Central memory CD8-positive, alpha-beta T cell (primary cell): ENCODE data around the gene ACVR1.
A peak's percentile ranks its signal among the peaks of the same experiment; 100 is the strongest.

ENCODE experiments used
- ATAC-seq: fragments of 150-1000 bp; cut with Tn5 transposase; replicated peaks from 2 replicates; pipeline ENCODE4 v1.10.0; 2022; ENCODE audit warnings: mild to moderate bottlenecking, moderate FRiP score, moderate number of reproducible peaks; ENCODE audit not compliant: poor library complexity, severe bottlenecking; ENCODE audit errors: extremely low read depth
- DNase-seq, 2 donors: peaks; one replicate each; pipeline ENCODE4 v3.0.0; 2021; ENCODE audit warnings: low spot score in 2 of 2
- H3K27ac Mint-ChIP-seq: one replicate; pipeline ENCODE4 v1.8.0; 2022; ENCODE audit warnings: low read depth, mild to moderate bottlenecking, moderate library complexity, mixed read lengths
- H3K27me3 Mint-ChIP-seq: one replicate; pipeline ENCODE4 v1.8.0; 2022; ENCODE audit warnings: mixed read lengths
- H3K36me3 Mint-ChIP-seq: one replicate; pipeline ENCODE4 v1.8.0; 2022; ENCODE audit warnings: mild to moderate bottlenecking, moderate library complexity, mixed read lengths; ENCODE audit not compliant: insufficient read depth
- H3K4me1 Mint-ChIP-seq: one replicate; pipeline ENCODE4 v1.8.0; 2022; ENCODE audit warnings: mixed read lengths
- H3K4me3 Mint-ChIP-seq: one replicate; pipeline ENCODE4 v1.8.0; 2022; ENCODE audit warnings: mild to moderate bottlenecking, moderate library complexity, mixed read lengths
- H3K9me3 Mint-ChIP-seq: one replicate; pipeline ENCODE4 v1.8.0; 2022; ENCODE audit warnings: mixed read lengths

Gene ACVR1

DNA sequence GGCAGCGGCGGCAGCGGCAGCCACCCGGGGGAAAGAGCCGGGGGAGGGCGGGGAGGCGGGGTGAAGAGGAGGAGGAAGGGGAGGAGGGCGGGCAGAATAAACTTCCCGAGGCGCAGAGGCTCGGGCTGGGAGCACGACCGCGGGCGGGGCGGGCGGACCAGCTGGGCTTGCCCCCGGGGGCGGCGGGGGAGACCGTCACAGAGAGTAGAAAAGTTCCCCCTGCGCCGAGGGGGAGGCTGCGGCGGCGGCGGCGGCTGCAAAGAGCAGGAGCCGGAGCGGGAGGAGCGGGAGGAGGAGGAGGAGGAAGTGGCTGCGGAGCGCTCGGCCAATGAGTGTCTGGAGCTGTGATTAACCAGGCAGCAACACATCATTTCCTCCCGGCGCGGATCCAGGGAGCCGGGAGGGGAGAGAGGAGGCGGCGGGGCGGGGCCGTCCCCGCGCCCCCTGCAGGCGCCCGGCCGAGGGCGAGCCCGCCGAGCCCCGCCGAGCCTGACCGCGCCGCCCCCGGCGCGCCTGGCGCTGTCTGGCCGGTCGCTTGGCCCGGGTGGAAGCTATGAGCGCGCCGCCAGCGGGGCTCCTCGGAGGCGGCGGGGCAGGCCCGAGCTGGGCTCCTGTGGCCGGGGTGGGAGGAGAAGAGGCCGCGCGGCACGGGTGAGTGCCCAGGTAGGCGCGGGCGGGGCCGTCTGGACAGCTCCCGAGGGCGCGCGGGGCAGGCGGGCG lies at the start of gene ACVR1:
Gene ACVR1, minus strand, starts transcription at position 265 of the 720 bp plus-strand sequence. CDS start 76,837 bp downstream, outside the sequence.
- peak; percentile 55 to 61 for DNase-seq
- Mint-ChIP-seq H3K9me3 (no peaks in the 10 kb centered on the region), H3K27me3 (no peaks in the 10 kb centered on the region), H3K4me3 (peak within 1 kb of the TSS; percentile 87), H3K4me1 (peaks cover 41% of the 10 kb centered on the region), H3K27ac (peak within 1 kb of the TSS; percentile 74), H3K36me3 (peaks cover 5% of the 10 kb centered on the region)
- ATAC-seq: peak; percentile 74

GRCh38 chr2:157925071-157925470 lies 48.9 kb upstream of the ACVR1 start:
- Mint-ChIP-seq H3K4me1 (no peaks in the 10 kb centered on the region), H3K27ac (no peak overlapping the region), H3K27me3 (no peaks in the 10 kb centered on the region), H3K9me3 (no peaks in the 10 kb centered on the region), H3K36me3 (no peaks in the 10 kb centered on the region), H3K4me3 (no peak overlapping the region)
- DNase-seq: no peak
- ATAC-seq: no peak

- H3K27ac Mint-ChIP-seq: no peak overlapping the region
Measured at GRCh38 chr2:157923598-157924217, 47.6 kb upstream of the ACVR1 start.

DNA sequence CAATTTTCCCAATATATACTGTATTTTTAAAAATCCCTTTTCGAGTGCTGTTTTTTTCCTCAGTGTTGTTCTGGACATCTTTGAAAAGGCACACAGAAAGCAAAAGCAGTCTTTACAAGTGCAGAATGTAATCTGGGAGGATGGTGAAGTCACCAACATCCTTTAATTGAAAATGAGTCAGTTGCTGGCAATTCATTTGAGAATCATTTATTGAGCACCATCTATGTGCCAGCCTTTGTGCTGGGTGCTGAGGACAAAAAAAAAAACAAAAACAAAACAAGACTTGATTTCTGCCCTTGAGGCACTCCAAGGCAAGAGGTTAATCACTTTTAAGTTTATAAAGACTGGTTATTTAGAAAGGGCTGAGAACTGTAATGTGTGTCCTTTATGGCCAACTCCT lies 46.7 kb upstream of the ACVR1 start:
- DNase-seq (no peak), ATAC-seq (no peak)
- Mint-ChIP-seq H3K4me1 (no peaks in the 10 kb centered on the region), H3K27ac (no peak overlapping the region), H3K4me3 (no peak overlapping the region), H3K9me3 (no peaks in the 10 kb centered on the region), H3K27me3 (no peaks in the 10 kb centered on the region), H3K36me3 (no peaks in the 10 kb centered on the region)

More at GRCh38 chr2:157923598-157924217, 47.6 kb upstream of the ACVR1 start:
- no peak for ATAC-seq
- Mint-ChIP-seq H3K4me1 (no peaks in the 10 kb centered on the region), H3K9me3 (no peaks in the 10 kb centered on the region), H3K27me3 (no peaks in the 10 kb centered on the region), H3K4me3 (no peak overlapping the region), H3K36me3 (no peaks in the 10 kb centered on the region)
- no peak for DNase-seq

DNA sequence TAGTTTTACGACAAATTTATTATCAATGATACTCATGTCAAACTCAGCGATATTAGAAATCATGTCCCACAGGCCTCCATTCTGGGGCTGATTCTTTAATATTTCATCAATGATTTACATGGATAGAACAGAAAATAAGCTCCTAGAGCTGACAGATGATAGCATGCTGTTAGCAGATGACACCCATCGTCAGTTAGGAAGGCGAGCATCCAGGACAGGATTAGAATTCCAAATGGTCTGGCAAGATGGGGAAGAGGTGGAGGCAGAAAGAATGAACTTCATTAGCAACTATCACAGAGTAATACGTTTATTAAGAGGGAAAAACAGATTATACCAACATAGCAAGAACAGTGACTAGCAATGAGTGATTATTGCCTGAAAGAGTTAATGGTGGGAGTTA lies 46.2 kb upstream of the ACVR1 start:
- no peak for ATAC-seq
- no peak for DNase-seq
- H3K27ac Mint-ChIP-seq: no peak overlapping the region
- H3K9me3 Mint-ChIP-seq: no peaks in the 10 kb centered on the region
- no peaks in the 10 kb centered on the region for H3K36me3 Mint-ChIP-seq
- no peaks in the 10 kb centered on the region for H3K27me3 Mint-ChIP-seq
- no peak overlapping the region for H3K4me3 Mint-ChIP-seq
- H3K4me1 Mint-ChIP-seq: no peaks in the 10 kb centered on the region

GRCh38 chr2:157920736-157921135 lies 44.6 kb upstream of the ACVR1 start:
- Mint-ChIP-seq H3K4me3 (no peak overlapping the region), H3K27me3 (no peaks in the 10 kb centered on the region), H3K27ac (no peak overlapping the region), H3K4me1 (no peaks in the 10 kb centered on the region), H3K9me3 (no peaks in the 10 kb centered on the region), H3K36me3 (no peaks in the 10 kb centered on the region)
- no peak for ATAC-seq
- no peak for DNase-seq

DNA sequence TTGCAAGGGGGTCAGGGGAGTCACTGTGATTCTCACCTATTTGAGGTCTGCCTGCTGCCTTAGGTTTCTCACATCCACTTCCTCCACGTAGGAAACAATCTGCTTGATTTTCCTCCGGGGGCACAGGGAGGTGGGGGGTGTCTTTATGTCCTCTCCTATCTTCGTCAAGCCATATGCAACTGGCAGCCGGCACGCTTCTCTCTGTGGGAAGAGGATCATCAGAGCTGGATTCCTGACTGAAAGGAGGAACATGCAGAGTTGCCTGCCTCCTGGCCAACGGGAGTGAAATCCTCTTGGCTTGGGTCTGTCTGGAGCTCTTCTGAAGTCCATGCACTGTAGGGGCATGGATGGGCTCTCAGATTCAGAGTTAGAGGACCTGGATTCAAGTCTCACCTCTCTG lies 43.1 kb upstream of the ACVR1 start:
- no peak for ATAC-seq
- H3K9me3 Mint-ChIP-seq: no peaks in the 10 kb centered on the region
- H3K27me3 Mint-ChIP-seq: peaks cover 3% of the 10 kb centered on the region
- no peak overlapping the region for H3K27ac Mint-ChIP-seq
- no peak for DNase-seq
- H3K4me3 Mint-ChIP-seq: no peak overlapping the region
- H3K36me3 Mint-ChIP-seq: no peaks in the 10 kb centered on the region
- H3K4me1 Mint-ChIP-seq: no peaks in the 10 kb centered on the region

- DNase-seq (no peak), ATAC-seq (no peak)
- no peak overlapping the region for H3K4me3 Mint-ChIP-seq
- no peaks in the 10 kb centered on the region for H3K9me3 Mint-ChIP-seq
- H3K27me3 Mint-ChIP-seq: peaks cover 12% of the 10 kb centered on the region
- H3K27ac Mint-ChIP-seq: no peak overlapping the region
- H3K4me1 Mint-ChIP-seq: no peaks in the 10 kb centered on the region
- no peaks in the 10 kb centered on the region for H3K36me3 Mint-ChIP-seq
Measured at GRCh38 chr2:157918319-157918718, 42.2 kb upstream of the ACVR1 start.

DNA sequence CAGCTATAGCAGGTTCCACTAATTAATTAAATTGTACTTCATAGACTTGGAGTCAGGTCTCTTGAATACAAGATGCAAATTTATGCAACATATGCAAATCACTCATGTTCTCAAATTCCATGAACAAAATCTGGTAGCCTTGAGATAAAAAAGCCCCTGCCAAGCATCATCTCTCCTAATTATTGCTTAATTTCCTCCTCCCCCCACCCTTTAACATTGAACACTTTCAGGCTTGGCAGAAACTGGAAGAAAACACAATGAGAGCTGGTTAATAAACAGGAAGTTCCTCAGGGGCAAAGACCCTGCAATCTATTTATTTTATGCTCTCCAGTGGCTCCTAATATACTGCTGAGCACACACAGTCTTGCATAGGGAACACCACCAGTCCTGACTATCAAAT lies 35.6 kb upstream of the ACVR1 start:
- no peaks in the 10 kb centered on the region for H3K9me3 Mint-ChIP-seq
- H3K27ac Mint-ChIP-seq: no peak overlapping the region
- peaks cover 18% of the 10 kb centered on the region for H3K27me3 Mint-ChIP-seq
- no peaks in the 10 kb centered on the region for H3K4me1 Mint-ChIP-seq
- peaks cover 4% of the 10 kb centered on the region for H3K36me3 Mint-ChIP-seq
- no peak overlapping the region for H3K4me3 Mint-ChIP-seq
- DNase-seq: no peak
- no peak for ATAC-seq

GRCh38 chr2:157911246-157911645 lies 35.1 kb upstream of the ACVR1 start:
- Mint-ChIP-seq H3K36me3 (peaks cover 4% of the 10 kb centered on the region), H3K27me3 (peaks cover 18% of the 10 kb centered on the region), H3K4me1 (no peaks in the 10 kb centered on the region), H3K27ac (no peak overlapping the region), H3K4me3 (no peak overlapping the region), H3K9me3 (no peaks in the 10 kb centered on the region)
- ATAC-seq: no peak
- DNase-seq: no peak

- ATAC-seq (no peak), DNase-seq (no peak)
- Mint-ChIP-seq H3K4me3 (no peak overlapping the region), H3K27ac (no peak overlapping the region), H3K9me3 (no peaks in the 10 kb centered on the region), H3K36me3 (peaks cover 2% of the 10 kb centered on the region), H3K27me3 (no peaks in the 10 kb centered on the region), H3K4me1 (peaks cover 16% of the 10 kb centered on the region)
Measured at GRCh38 chr2:157905092-157905491, 29.0 kb upstream of the ACVR1 start.

GRCh38 chr2:157903626-157904025 lies 27.5 kb upstream of the ACVR1 start:
- H3K4me1 Mint-ChIP-seq: peaks cover 29% of the 10 kb centered on the region

DNA sequence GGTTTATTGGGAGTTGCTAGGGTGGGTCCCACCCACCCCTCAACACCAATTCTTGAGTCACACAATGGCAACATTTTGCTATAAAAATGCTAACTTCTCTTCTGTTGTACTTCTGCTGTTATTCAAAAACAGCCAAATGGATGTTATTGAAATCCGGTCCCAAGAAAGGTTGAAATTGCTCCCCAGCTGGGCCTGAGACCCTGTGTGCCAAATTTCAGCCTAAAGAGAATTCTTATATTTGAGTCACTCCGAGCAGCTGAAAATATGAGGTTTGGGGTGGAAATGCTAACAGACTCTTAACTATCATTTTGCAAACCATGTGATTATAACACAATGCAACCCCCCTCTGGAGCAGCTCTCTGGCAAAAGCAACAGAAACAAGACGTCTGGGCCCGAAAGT lies 27.0 kb upstream of the ACVR1 start:
- no peak overlapping the region for H3K4me3 Mint-ChIP-seq
- ATAC-seq (no peak), DNase-seq (no peak)
- H3K9me3 Mint-ChIP-seq: no peaks in the 10 kb centered on the region
- H3K36me3 Mint-ChIP-seq: peaks cover under 1% of the 10 kb centered on the region
- no peak overlapping the region for H3K27ac Mint-ChIP-seq
- H3K27me3 Mint-ChIP-seq: no peaks in the 10 kb centered on the region
- peaks cover 32% of the 10 kb centered on the region for H3K4me1 Mint-ChIP-seq

More at GRCh38 chr2:157903626-157904025, 27.5 kb upstream of the ACVR1 start:
- no peak for ATAC-seq
- H3K27ac Mint-ChIP-seq: no peak overlapping the region
- no peak for DNase-seq
- no peaks in the 10 kb centered on the region for H3K9me3 Mint-ChIP-seq
- H3K36me3 Mint-ChIP-seq: peaks cover 2% of the 10 kb centered on the region
- H3K27me3 Mint-ChIP-seq: no peaks in the 10 kb centered on the region
- no peak overlapping the region for H3K4me3 Mint-ChIP-seq
